ENCODE data around the gene DPM1.
A peak's percentile ranks its signal among the peaks of the same experiment; 100 is the strongest.

DPM1 gene

DNA sequence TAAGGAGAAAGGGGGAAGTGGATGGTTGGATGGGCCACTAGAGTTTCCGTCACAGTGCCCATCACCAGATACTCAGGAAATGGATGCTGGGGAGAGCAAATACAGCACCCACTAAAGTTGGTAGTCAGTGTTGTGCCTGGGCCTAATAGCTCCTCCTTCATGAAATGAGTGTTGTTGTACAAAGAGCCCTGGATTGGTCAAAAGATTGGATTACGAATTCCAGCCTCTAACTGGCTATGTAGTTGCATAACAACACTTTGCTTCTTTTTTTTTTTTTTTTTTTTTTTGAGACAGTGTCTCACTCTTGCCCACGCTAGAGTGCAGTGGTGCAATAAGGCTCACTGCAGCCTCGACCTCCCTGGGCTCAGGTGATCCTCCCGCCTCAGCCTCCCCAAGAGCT lies 37.2 kb upstream of the DPM1 start:
- Histone ChIP-seq H3K4me1 (ENCODE audit: control insufficient read depth, insufficient read depth, low read length, poor library complexity, severe bottlenecking) (no peaks in the 10 kb centered on the region), H3K27me3 (replicated peaks; ENCODE audit: control insufficient read depth, insufficient read depth, low read length, poor library complexity, severe bottlenecking) (no peaks in the 10 kb centered on the region), H3K27ac (ENCODE audit: insufficient read depth, low read length, poor library complexity, severe bottlenecking) (no peak overlapping the region), H3K36me3 (ENCODE audit: control insufficient read depth, insufficient read depth, low read length) (no peaks in the 10 kb centered on the region), H3K9me3 (ENCODE audit: control insufficient read depth, low read length) (no peaks in the 10 kb centered on the region), H3K4me3 (ENCODE audit: insufficient read depth, low read depth, low read length, poor library complexity, severe bottlenecking) (no peak overlapping the region)
- no peak for DNase-seq

DNA sequence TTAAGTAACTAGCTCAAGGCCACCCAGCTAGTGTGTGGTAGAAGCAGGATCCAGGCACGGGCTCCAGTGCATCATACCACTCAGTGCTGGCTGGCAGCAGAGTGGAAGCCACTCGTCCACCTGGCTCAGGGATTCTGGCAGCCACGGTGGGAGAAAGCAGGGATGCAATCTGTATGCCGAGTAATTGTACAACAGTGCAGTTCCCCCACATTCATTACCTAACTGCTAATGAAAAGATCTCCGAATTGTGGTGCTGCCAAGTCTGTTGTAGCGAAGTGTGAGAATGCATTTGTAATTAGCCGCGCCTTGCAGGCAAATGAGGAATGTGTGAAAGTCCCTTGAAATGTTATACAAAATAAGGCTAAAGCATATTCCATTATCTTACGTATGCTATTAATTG lies 35.5 kb upstream of the DPM1 start:
- Histone ChIP-seq H3K27me3 (replicated peaks; ENCODE audit: control insufficient read depth, insufficient read depth, low read length, poor library complexity, severe bottlenecking) (no peaks in the 10 kb centered on the region), H3K9me3 (ENCODE audit: control insufficient read depth, low read length) (no peaks in the 10 kb centered on the region), H3K4me3 (ENCODE audit: insufficient read depth, low read depth, low read length, poor library complexity, severe bottlenecking) (no peak overlapping the region), H3K27ac (ENCODE audit: insufficient read depth, low read length, poor library complexity, severe bottlenecking) (no peak overlapping the region), H3K4me1 (ENCODE audit: control insufficient read depth, insufficient read depth, low read length, poor library complexity, severe bottlenecking) (no peaks in the 10 kb centered on the region), H3K36me3 (ENCODE audit: control insufficient read depth, insufficient read depth, low read length) (no peaks in the 10 kb centered on the region)
- DNase-seq = no peak

DNA sequence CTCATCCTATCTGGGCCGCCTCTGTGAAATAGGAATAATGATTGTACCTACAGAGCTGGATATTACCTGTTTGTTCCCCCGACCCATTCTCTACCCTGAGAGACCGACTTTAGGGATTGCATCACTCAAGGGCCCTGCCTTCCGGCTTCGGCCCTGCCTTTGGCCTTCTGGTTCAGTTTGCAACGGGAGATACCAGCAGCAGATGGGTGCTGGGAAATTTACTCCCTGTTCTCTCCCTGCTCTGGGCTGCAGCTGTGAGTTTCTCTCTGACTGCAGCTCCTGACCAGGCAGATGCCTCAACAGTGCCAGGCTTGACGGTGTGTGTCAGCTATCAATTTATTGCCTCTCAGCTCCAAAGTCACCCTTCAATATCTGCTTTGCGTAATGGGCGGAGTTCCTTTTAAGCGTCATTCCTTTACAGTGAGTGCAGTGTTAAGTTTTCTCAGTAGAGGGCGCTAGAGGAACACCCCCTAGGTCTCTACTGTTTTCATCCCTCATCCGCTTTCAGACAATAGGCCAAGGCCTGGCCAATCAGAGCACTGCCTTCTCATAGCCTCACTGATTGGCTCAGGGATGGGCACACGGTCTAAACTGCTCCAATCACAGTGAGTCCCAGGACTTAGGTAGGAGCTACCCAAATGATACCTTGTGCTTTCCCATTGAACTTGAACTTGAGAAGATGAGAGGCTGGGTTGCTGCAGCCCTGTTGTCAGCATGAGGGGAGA lies 34.6 kb upstream of the DPM1 start:
- no peak overlapping the region for H3K27ac ChIP-seq (ENCODE audit: insufficient read depth, low read length, poor library complexity, severe bottlenecking)
- no peaks in the 10 kb centered on the region for H3K27me3 ChIP-seq (replicated peaks; ENCODE audit: control insufficient read depth, insufficient read depth, low read length, poor library complexity, severe bottlenecking)
- peak in 1 of 3 donors; percentile 11 for DNase-seq
- H3K36me3 ChIP-seq (ENCODE audit: control insufficient read depth, insufficient read depth, low read length) = no peaks in the 10 kb centered on the region
- H3K4me1 ChIP-seq (ENCODE audit: control insufficient read depth, insufficient read depth, low read length, poor library complexity, severe bottlenecking) = no peaks in the 10 kb centered on the region
- H3K9me3 ChIP-seq (ENCODE audit: control insufficient read depth, low read length) = no peaks in the 10 kb centered on the region
- no peak overlapping the region for H3K4me3 ChIP-seq (ENCODE audit: insufficient read depth, low read depth, low read length, poor library complexity, severe bottlenecking)

DNA sequence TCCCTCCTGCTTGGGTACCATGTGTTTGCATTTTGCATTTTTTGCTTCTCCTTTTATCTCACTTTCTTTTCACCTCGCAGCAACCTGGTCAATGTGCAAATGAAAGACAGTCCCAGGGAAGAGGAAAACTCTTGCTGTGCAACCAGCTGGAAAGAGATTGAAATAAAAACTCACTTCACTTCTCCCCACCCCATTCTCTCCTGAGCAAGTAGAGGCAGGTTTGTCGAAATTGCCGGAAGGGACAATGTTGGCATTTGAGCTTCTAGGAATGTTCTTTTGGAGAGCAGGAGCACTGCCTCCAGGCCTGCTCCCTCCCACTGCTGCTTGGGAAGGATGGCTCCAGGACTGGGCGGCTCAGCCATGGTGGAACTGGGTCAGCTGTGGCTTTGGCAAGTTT lies 34.0 kb upstream of the DPM1 start:
- Histone ChIP-seq H3K4me1 (ENCODE audit: control insufficient read depth, insufficient read depth, low read length, poor library complexity, severe bottlenecking) (no peaks in the 10 kb centered on the region), H3K4me3 (ENCODE audit: insufficient read depth, low read depth, low read length, poor library complexity, severe bottlenecking) (no peak overlapping the region), H3K27me3 (replicated peaks; ENCODE audit: control insufficient read depth, insufficient read depth, low read length, poor library complexity, severe bottlenecking) (no peaks in the 10 kb centered on the region), H3K27ac (ENCODE audit: insufficient read depth, low read length, poor library complexity, severe bottlenecking) (no peak overlapping the region), H3K36me3 (ENCODE audit: control insufficient read depth, insufficient read depth, low read length) (no peaks in the 10 kb centered on the region), H3K9me3 (ENCODE audit: control insufficient read depth, low read length) (no peaks in the 10 kb centered on the region)
- DNase-seq = no peak

DNA sequence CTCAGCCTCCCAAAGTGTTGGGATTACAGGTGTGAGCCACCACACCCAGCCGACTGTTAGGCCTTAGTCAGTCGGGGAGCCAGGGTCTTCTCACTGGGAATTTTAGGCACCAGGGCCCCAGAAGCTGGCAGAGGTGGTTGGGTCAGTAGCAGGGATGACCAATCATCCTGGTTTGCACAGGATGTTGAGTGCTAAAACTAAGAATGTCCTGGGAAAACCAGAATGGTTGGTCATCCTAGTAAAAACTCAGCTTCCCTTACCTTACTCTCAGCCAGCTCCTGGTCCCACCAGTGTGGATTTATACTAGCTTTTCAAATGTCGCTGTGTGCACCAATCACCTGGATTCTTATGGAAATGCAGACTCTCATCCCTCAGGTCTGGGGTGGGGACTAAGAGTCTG lies 32.7 kb upstream of the DPM1 start:
- Histone ChIP-seq H3K9me3 (ENCODE audit: control insufficient read depth, low read length) (no peaks in the 10 kb centered on the region), H3K4me1 (ENCODE audit: control insufficient read depth, insufficient read depth, low read length, poor library complexity, severe bottlenecking) (no peaks in the 10 kb centered on the region), H3K27me3 (replicated peaks; ENCODE audit: control insufficient read depth, insufficient read depth, low read length, poor library complexity, severe bottlenecking) (peaks cover 3% of the 10 kb centered on the region), H3K36me3 (ENCODE audit: control insufficient read depth, insufficient read depth, low read length) (no peaks in the 10 kb centered on the region), H3K27ac (ENCODE audit: insufficient read depth, low read length, poor library complexity, severe bottlenecking) (no peak overlapping the region), H3K4me3 (ENCODE audit: insufficient read depth, low read depth, low read length, poor library complexity, severe bottlenecking) (no peak overlapping the region)
- no peak for DNase-seq

DNA sequence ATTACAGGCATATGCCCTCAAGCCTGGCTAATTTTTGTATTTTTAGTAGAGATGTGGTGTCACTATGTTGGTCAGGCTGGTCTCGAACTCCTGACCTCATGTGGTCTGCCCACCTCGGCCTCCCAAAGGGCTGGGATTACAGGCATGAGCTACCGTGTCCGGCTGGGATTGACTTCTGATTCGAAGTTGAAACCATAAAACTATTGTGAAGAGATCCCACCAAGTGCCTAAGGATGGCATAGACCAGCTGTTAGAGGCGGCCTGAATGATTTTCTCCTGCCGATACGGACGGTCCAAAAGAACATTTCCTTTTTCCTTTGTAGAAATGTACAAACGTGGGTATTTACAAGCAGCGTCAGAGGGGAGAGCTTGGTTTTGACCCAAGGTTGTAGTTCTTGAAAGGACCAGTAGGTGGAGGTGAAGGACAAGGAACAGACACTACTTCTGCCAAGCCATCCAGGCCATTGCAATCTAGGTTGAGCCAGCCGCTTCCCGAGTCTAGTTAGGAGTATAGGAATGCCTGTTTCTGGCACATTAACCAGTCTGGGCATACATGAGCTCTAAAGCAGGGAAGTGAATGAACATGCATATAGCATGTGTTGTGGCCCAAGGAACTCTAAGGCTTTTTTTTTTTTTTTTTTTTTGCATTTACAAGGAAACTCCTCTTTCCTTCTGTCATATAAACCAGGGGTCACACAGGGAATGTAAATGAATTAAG lies 29.3 kb upstream of the DPM1 start:
- H3K4me1 ChIP-seq (ENCODE audit: control insufficient read depth, insufficient read depth, low read length, poor library complexity, severe bottlenecking) = no peaks in the 10 kb centered on the region
- no peak overlapping the region for H3K4me3 ChIP-seq (ENCODE audit: insufficient read depth, low read depth, low read length, poor library complexity, severe bottlenecking)
- H3K27me3 ChIP-seq (replicated peaks; ENCODE audit: control insufficient read depth, insufficient read depth, low read length, poor library complexity, severe bottlenecking) = peaks cover 3% of the 10 kb centered on the region
- no peaks in the 10 kb centered on the region for H3K9me3 ChIP-seq (ENCODE audit: control insufficient read depth, low read length)
- peak in 2 of 3 donors; percentile 23 to 43 for DNase-seq
- no peaks in the 10 kb centered on the region for H3K36me3 ChIP-seq (ENCODE audit: control insufficient read depth, insufficient read depth, low read length)
- H3K27ac ChIP-seq (ENCODE audit: insufficient read depth, low read length, poor library complexity, severe bottlenecking) = no peak overlapping the region

DNA sequence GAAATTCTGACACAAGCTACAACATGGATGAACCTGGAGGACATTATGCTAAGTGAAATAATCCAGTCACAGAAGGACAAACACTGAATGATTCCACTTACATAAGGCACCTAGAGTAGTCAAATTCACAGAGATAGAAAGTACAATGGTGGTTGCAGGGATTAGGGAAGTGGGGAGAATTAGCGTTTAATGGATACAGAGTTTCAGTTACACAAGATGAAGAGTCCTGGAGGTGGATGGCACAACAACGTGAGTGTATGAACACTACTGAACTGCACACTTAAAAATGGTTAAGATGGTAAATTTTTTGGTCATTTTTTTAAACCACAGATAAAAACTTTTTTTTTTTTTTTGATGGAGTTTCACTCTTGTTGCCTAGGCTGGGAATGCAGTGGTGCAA lies 25.0 kb upstream of the DPM1 start:
- Histone ChIP-seq H3K27ac (ENCODE audit: insufficient read depth, low read length, poor library complexity, severe bottlenecking) (no peak overlapping the region), H3K27me3 (replicated peaks; ENCODE audit: control insufficient read depth, insufficient read depth, low read length, poor library complexity, severe bottlenecking) (peaks cover 3% of the 10 kb centered on the region), H3K4me3 (ENCODE audit: insufficient read depth, low read depth, low read length, poor library complexity, severe bottlenecking) (no peak overlapping the region), H3K9me3 (ENCODE audit: control insufficient read depth, low read length) (no peaks in the 10 kb centered on the region), H3K4me1 (ENCODE audit: control insufficient read depth, insufficient read depth, low read length, poor library complexity, severe bottlenecking) (no peaks in the 10 kb centered on the region), H3K36me3 (ENCODE audit: control insufficient read depth, insufficient read depth, low read length) (no peaks in the 10 kb centered on the region)
- DNase-seq = no peak

DNA sequence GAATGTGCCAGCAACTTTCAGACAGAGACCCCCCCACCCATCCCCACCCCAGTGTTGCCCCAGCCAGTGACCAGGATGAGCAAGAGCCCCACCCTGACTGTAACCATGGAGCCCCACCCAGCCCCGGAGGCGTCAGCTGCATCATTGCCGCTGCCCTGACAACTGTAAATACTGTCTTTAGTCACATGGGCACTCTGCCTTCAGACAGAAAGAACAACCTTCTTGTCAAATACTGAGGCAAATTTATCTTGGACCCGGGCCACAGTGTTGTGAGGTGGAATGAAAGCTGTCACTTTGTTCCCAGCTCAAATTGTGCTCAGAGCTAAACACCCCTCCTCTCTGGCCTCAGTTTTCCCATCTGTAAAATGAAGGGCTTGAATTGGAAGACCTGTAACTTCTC lies 24.0 kb upstream of the DPM1 start:
- Histone ChIP-seq H3K27ac (ENCODE audit: insufficient read depth, low read length, poor library complexity, severe bottlenecking) (no peak overlapping the region), H3K9me3 (ENCODE audit: control insufficient read depth, low read length) (no peaks in the 10 kb centered on the region), H3K36me3 (ENCODE audit: control insufficient read depth, insufficient read depth, low read length) (no peaks in the 10 kb centered on the region), H3K27me3 (replicated peaks; ENCODE audit: control insufficient read depth, insufficient read depth, low read length, poor library complexity, severe bottlenecking) (peaks cover 3% of the 10 kb centered on the region), H3K4me3 (ENCODE audit: insufficient read depth, low read depth, low read length, poor library complexity, severe bottlenecking) (no peak overlapping the region), H3K4me1 (ENCODE audit: control insufficient read depth, insufficient read depth, low read length, poor library complexity, severe bottlenecking) (no peaks in the 10 kb centered on the region)
- DNase-seq = no peak

DNA sequence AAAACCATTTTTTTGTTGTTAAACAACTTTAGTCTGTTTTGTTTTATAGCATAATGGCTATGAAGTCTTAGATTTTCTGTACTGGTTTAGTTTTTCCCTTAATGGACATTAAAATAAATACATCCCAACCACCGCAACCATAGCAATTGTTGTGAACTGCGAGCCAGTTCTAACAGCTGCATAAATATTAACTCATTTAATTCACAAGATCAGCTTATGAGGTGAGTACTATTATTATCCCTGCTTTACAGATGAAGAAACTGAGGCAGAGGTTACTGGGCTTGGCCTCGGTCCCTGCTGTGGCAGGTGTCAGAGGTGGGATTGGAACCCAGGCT lies 23.3 kb upstream of the DPM1 start:
- no peak for DNase-seq
- Histone ChIP-seq H3K36me3 (ENCODE audit: control insufficient read depth, insufficient read depth, low read length) (no peaks in the 10 kb centered on the region), H3K4me3 (ENCODE audit: insufficient read depth, low read depth, low read length, poor library complexity, severe bottlenecking) (no peak overlapping the region), H3K9me3 (ENCODE audit: control insufficient read depth, low read length) (no peaks in the 10 kb centered on the region), H3K4me1 (ENCODE audit: control insufficient read depth, insufficient read depth, low read length, poor library complexity, severe bottlenecking) (no peaks in the 10 kb centered on the region), H3K27me3 (replicated peaks; ENCODE audit: control insufficient read depth, insufficient read depth, low read length, poor library complexity, severe bottlenecking) (no peaks in the 10 kb centered on the region), H3K27ac (ENCODE audit: insufficient read depth, low read length, poor library complexity, severe bottlenecking) (no peak overlapping the region)

DNA sequence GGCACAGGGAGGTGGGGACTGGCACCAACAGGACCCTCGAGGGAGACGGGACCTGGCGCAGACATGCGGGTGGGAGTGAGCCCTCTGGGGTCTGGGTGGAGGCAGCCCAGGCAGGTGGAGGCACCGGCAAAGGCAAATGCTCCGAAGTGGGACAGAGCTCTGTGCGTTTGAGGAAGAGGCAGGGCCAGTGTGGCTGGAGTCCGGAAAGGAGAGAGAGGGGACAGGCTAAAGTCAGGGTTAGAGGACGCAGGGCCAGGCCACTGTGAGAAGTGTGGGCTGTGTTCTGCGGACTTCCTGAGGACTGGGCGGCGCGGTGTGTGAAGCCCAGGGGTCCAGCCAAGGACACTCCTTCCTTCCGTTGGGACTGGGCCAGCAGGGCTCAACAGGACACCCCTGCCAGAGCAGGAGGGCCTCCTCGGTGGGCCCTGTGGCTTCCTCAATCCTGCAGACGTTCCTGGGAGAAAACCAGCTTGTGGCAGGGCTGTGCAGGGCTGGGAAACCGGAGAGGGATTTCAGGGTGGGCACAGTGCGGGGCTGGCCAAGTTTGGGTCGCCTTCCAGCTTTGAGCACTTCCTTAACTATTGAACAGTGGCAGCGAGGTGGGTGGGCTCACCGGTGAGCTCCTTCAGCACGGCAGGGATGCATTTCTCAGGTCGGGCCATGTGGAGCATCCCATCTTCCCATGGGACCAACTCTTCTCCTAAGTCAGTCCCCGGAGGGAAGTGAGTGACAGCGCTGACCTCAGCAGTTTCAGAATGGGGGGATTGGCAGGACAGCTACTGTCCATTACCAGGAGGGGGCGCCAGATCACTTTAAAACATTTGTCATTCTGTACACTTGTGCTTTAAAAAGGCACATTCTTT lies 22.8 kb upstream of the DPM1 start:
- H3K9me3 ChIP-seq (ENCODE audit: control insufficient read depth, low read length) = no peaks in the 10 kb centered on the region
- no peaks in the 10 kb centered on the region for H3K4me1 ChIP-seq (ENCODE audit: control insufficient read depth, insufficient read depth, low read length, poor library complexity, severe bottlenecking)
- H3K27me3 ChIP-seq (replicated peaks; ENCODE audit: control insufficient read depth, insufficient read depth, low read length, poor library complexity, severe bottlenecking) = no peaks in the 10 kb centered on the region
- DNase-seq = peak in 1 of 3 donors; percentile 39
- no peak overlapping the region for H3K4me3 ChIP-seq (ENCODE audit: insufficient read depth, low read depth, low read length, poor library complexity, severe bottlenecking)
- H3K36me3 ChIP-seq (ENCODE audit: control insufficient read depth, insufficient read depth, low read length) = no peaks in the 10 kb centered on the region
- no peak overlapping the region for H3K27ac ChIP-seq (ENCODE audit: insufficient read depth, low read length, poor library complexity, severe bottlenecking)
